Gastrocnemius medialis (tissue), 4 donors: Measurements from ENCODE around the gene OR9A2.

Experiments used
- CTCF ChIP-seq, 5 experiments: fragments of 450-650 bp in 3 of 5; fragments of 200-600 bp in 2 of 5; sonication (generic) in 2 of 5; IDR thresholded peaks in 4 of 5; conservative IDR thresholded peaks in 1 of 5; 1 replicate in 4 of 5; 2 replicates in 1 of 5; pipeline ENCODE4 v1.5.1; 2016 to 2019; ENCODE audit warnings: antibody characterized with exemption in 5 of 5, mild to moderate bottlenecking in 3 of 5, moderate library complexity in 3 of 5
- POLR2A ChIP-seq, 2 donors: fragments of 450-650 bp; IDR thresholded peaks; one replicate each; pipeline ENCODE4 v1.6.1; 2017; ENCODE audit warnings: antibody characterized with exemption in 2 of 2, mild to moderate bottlenecking in 2 of 2, moderate library complexity in 2 of 2

DNA sequence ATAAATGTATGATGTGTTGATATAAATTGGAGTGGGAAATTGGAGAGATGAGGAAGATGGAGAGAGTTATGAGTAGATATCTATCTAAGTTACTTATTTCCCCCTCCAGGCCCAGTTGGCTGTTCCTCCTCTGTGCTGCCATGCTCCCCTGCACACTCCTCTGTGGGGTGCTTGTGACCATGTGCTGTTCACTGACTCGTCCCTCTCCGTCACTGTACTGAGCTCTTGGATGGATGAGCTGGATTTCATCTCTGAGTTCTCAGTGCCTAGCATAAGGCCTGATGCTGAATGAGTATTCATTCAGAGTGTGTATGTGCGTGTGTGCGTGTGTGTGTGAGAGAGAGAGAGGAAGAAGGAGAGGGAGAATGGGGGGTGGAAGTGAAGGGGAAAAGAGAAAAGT is 14.5 kb downstream of the OR9A2 start:
- TF ChIP-seq CTCF (IDR thresholded peaks at IDR 0.05 in 4 of 5, conservative IDR thresholded peaks at IDR 0.05 in 1 of 5): no peak
- TF ChIP-seq POLR2A (IDR thresholded peaks at IDR 0.05): no peak
